Stimulated activated CD8-positive, alpha-beta memory T cell treated with anti-CD3 and anti-CD28 coated beads, Interleukin-7, amount 100 ng/mL, for 24 hours (primary cell): ENCODE results near the gene IL4I1.

ENCODE experiments used
- DNase-seq: peaks from one replicate; pipeline ENCODE4 v3.0.0-alpha.2; 2020; ENCODE audit warnings: low read depth

The IL4I1 gene

GRCh38 chr19:49863935-49864320 lies 32.8 kb downstream of the IL4I1 start:
- no peak for DNase-seq

- no peak for DNase-seq
These were observed 33.3 kb downstream of the IL4I1 start for GRCh38 chr19:49863254-49863934.

DNA sequence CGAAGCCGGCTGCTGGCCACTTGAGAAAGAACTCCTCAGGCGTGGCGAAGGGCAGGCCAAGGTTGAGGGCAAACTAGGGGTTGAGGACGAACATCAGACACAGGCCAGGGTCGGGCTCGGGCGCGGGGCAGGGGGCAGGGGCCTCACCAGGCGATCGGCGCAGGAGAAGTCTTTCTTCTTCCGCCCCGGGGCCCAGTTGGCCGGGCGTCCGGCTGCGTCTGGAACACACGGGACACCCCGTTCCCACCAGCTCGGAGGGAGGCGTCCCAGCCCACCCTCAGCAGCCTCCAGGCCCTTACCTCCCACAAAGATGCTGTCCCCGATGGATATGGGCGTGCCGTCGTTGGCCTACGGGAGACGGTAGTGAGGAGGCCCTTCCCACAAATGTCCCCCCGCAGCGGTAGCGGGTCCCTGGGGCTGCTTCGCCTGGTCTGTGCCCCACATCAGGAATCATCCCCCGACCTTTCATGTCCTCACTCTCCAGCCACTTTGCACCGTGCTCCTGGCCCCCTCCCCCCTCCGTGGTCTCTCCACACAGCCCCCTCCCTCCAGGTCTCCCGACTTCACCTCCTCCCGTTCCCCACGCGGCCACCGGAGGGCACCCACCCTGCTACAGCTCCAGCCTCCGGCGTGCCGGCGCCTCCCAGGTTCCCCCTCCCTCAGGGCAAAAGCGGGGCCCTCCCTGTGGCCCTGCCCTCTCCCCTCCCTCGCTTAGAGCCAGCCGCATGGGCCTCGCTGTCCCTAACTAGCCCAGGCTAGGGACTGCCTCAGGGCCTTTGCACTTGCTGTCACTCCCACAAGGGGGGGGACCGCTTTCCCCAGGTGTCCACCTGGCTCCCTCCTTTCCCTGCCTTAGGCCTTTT lies 34.1 kb downstream of the IL4I1 start:
- DNase-seq: no peak

- no peak for DNase-seq
These were observed 34.9 kb downstream of the IL4I1 start for GRCh38 chr19:49861541-49862378.

GRCh38 chr19:49861107-49861506 lies 35.6 kb downstream of the IL4I1 start:
- DNase-seq: no peak

GRCh38 chr19:49860336-49861102 lies 36.2 kb downstream of the IL4I1 start:
- no peak for DNase-seq

DNA sequence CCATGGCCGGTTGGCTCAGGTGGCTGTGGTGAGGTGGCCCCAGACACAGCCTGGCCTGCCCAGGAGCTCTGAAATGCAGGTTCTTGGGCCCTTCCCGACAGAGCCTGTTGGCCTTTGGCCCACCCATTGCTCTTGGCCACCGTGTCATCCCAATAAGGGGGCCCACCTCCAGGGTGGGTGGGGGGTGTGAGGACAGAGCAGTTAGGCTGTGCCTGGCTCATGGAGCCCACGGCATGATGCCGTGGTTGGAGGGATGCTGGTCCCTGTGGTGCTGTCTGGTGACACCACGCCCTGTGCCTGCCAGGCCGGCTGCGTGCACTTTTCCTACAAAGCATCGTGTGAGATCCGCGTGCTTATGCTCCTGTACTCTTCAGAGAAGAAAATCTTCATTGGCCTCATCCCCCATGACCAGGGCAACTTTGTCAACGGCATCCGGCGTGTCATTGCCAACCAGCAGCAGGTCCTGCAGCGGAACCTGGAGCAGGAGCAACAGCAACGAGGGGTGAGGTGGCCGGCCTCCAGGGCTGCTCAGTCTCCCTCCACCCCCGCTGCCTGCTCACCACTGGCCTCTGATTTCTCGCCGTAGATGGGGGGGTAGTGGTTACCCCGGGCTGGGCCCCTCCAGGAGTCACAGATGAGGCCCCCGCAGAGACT lies 36.9 kb downstream of the IL4I1 start:
- no peak for DNase-seq

DNA sequence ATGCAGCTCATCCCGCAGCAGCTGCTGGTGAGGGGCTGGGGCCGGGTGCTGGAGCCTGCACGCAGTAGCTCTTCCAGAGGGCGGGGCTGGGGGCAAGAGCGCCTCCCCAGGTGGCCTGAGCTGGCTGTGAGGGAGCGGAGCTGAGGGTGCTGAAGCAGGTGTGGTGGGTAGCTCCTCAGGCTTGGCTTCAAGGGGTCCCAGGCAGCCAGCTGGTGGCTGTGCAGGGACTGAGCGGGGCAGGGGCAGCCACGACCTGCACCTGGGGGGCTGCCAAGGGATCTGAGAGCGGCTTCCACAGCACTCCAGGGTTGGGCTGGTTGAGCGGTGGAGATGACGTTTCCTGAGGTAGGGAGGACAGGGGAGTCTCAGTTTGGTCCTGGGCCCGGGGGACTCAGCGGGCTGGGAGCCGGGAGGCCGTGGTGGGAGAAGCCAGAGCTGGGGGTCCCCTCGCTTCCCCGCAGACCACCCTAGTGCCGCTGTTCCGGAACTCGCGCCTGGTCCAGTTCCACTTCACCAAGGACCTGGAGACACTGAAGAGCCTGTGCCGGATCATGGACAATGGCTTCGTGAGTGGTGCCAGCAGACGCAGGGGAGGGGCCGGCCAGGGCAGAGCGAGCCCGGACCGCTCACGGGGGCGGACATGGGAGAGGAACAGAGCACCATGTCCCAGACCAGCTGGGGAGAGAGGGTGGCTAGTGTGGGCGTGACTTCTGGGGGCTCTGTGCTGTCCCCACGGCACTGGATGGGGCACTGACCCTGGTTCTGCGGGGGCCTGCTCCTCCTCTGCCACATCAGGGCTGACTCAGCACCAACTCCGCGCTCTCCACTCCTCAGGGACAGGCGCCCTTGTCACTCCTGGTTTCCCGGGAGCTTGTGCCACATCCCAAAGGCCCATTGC lies 38.4 kb downstream of the IL4I1 start:
- no peak for DNase-seq

GRCh38 chr19:49857838-49858087 lies 38.9 kb downstream of the IL4I1 start:
- no peak for DNase-seq

GRCh38 chr19:49857061-49857837 lies 39.4 kb downstream of the IL4I1 start:
- no peak for DNase-seq

DNA sequence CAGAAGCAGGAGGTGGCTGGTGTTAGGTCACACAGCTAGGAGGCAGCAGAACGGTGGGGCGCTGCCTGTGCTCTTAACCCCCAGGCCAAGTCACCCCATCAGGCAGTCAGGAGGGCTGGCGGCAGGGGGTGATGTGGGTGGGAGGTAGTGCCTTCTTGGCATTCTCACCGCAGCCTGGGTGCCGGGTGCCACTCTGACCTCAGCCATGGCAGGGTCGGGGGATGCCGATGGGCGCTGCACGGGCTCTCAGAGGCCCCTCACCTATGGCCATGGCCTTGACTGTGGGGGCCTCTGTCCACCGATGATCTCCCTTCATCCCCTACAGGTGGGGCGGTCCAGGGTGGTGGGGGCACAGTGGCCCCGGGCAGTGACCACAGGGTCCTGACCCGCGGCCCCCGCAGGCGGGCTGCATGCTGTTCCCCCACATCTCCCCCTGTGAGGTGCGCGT lies 40.1 kb downstream of the IL4I1 start:
- DNase-seq: no peak

- no peak for DNase-seq
These were observed 40.8 kb downstream of the IL4I1 start for GRCh38 chr19:49855676-49856573.

DNA sequence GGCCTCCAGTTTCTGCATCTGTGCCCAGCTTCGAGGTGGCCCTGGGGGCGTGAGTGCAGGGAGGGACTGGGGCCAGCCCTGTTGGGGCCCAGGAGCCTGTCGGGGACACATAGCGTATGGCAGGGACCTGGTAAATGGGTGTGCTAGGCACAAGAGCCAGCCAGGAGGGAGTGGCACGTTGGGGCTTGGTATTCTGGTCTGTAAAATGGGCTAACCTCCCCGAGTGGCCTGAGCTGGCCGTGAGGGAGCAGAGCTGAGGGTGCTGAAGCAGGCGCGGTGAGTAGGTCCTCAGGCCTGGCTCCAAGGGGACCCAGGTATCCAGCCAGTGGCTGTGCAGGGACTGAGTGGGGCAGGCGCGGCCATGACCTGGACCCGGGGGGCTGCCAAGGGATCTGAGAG lies 41.4 kb downstream of the IL4I1 start:
- DNase-seq: no peak

- no peak for DNase-seq
These were observed 42.1 kb downstream of the IL4I1 start for GRCh38 chr19:49854378-49855263.

DNA sequence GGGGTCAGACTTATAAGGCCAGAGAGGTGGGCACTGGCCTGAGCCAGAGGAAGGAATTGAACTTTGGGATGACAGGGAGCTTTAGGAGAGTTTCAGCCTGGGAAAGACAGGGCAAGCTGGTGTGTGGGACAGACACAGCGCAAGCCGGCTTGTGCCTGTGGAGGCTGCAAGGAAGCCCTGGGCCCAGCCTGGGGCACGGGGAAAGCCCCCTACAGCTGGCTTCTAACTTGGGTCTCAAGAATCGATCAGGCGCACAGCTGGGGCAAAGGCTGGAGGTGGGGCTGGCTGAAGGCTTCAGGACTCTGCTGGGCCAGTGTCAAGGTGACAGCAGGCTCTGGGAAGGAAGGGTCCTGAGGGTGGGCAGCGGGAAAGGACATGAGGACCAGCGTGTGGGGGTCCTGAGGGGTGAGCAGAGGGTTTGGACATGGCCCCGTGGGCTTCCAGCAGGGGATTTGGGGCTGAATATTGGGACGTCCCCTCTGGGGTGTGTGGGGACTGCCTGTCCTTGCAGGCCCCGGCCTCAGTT lies 42.8 kb downstream of the IL4I1 start:
- no peak for DNase-seq

DNA sequence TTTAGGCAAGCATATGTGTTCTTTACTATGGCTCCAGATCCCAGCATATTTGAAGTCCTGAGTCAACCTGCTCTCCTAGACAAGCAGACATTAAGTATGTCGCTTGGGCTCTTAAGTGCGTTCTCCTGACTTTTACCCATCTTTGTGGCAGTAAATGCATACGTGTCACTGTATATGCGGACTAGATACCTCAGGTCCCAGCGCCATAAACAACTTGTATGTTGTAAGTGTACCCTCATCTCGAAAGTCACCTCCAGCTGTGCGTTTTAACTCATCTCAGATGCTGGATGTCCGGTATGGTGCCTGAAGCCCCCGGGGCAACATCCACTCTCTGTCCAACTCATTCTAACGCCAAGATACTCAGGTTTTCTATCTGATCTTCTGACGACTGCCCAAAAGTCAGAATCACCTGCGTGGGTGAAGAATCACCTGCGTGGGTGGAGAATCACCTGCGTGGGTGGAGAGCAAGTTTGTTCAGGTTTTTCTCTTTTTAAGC lies 44.0 kb downstream of the IL4I1 start:
- no peak for DNase-seq
